ENCODE data around the gene CASKIN2. TPM values are rescaled to one million over a fixed set of nuclear protein-coding genes. Genes with fewer than 3 reads are reported as not detected.

CASKIN2 gene
- total and polyA plus RNA-seq, 7 donors, result 8.2 to 33.5 (median 26.3) TPM

GRCh38 chr17:75557852-75558665 is 42.7 kb upstream of the CASKIN2 start:
- H3K27me3 ChIP-seq (ENCODE audit: insufficient read depth in 3 of 3, low read length in 2 of 3), result no peaks in the 10 kb centered on the region
- no peak for TF ChIP-seq CTCF (IDR thresholded peaks at IDR 0.05)
- ATAC-seq, result no peak
- no peaks in the 10 kb centered on the region for H3K4me1 ChIP-seq
- no peaks in the 10 kb centered on the region for H3K36me3 ChIP-seq (ENCODE audit: insufficient read depth in 1 of 2, low read depth in 1 of 2)
- no peaks in the 10 kb centered on the region for H3K9me3 ChIP-seq
- WGBS, 3 donors, result 73 to 78% (median 77%) methylated on average over 18 of the region's 18 CpGs
- DNase-seq, result no peak
- intact Hi-C loops (cut with DNase I), result no loop called here
- no peak overlapping the region for H3K4me3 ChIP-seq
- no peak overlapping the region for H3K27ac ChIP-seq

- 33 to 40% (median 34%) methylated on average over 14 to 15 of the region's 15 CpGs for WGBS, 3 donors
- intact Hi-C loops (cut with DNase I), result no loop called here
- H3K9me3 ChIP-seq, result no peaks in the 10 kb centered on the region
- H3K27ac ChIP-seq, result no peak overlapping the region
- no peaks in the 10 kb centered on the region for H3K4me1 ChIP-seq
- H3K4me3 ChIP-seq, result no peak overlapping the region
- H3K27me3 ChIP-seq (ENCODE audit: insufficient read depth in 3 of 3, low read length in 2 of 3), result no peaks in the 10 kb centered on the region
- no peaks in the 10 kb centered on the region for H3K36me3 ChIP-seq (ENCODE audit: insufficient read depth in 1 of 2, low read depth in 1 of 2)
- no peak for TF ChIP-seq CTCF (IDR thresholded peaks at IDR 0.05)
- ATAC-seq (peak; percentile 47 to 55 (median 49)), DNase-seq (no peak)
Measured at GRCh38 chr17:75557075-75557851, 41.9 kb upstream of the CASKIN2 start.

DNA sequence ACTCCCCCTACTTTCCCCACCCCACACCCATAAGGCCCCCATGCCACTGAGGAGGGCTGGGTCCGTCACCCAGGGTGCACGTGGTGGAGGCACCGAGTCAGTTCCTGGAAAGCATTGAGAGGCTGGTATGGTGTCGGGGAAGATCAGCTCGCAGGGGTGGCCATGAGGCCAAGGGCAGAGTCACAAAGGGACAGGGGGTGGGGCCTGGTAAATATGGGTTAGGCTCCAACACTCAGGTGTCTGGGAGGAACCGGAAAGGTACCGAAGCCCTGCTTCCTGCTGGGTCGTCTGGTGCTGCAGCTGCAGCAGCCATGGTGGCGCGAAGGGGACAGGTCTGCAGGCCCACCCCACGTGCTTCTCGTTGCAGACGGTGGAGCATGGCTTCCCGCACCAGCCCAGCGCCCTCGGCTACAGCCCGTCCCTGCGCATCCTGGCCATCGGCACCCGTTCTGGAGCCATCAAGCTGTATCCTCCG is 40.4 kb upstream of the CASKIN2 start:
- ATAC-seq (no peak), DNase-seq (no peak)
- intact Hi-C loops (cut with DNase I), result no loop called here
- H3K4me1 ChIP-seq, result no peaks in the 10 kb centered on the region
- no peaks in the 10 kb centered on the region for H3K9me3 ChIP-seq
- no peak for TF ChIP-seq CTCF (IDR thresholded peaks at IDR 0.05)
- H3K27me3 ChIP-seq (ENCODE audit: insufficient read depth in 3 of 3, low read length in 2 of 3), result no peaks in the 10 kb centered on the region
- H3K36me3 ChIP-seq (ENCODE audit: insufficient read depth in 1 of 2, low read depth in 1 of 2), result no peaks in the 10 kb centered on the region
- no peak overlapping the region for H3K4me3 ChIP-seq
- H3K27ac ChIP-seq, result no peak overlapping the region
- WGBS, 3 donors, result 93 to 95% (median 93%) methylated on average over 21 of the region's 21 CpGs

DNA sequence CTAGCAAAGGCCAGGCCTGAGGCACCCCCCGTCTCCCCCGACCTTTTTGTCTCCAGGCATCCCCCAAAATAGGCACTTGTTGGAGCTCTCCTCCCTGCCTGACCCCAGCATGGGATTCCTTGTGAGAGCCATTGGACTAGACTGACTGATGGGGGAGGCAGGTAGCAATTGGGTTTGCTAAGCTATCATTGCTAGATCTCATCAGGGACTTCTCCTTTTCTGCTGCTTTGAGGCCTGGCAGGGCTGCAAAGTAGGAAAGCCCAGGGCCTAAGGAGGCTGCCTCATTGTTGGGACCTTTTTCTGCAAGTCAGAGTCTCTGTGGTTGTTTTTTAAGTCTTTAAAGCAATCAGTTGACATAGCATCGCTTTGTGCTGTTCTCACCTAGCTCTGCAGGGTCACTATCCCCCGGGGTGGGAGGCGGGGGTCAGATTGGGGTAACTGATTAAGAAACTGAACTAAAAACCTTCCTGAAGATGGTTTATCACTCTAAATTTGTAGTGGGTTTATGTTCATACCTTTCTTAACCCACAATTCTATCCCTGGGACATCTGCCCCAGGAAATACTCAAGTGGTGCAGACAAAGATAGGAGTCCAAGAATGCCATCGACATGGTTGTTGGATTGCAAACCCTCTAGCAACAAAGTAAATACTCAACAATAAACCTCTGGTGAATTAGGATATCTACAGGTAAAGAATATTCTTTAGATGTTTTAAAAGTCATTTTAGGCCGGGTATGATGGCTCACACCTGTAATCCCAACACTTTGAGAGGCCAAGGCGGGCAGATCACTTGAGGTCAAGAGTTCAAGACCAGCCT is 38.2 kb upstream of the CASKIN2 start:
- intact Hi-C loops (cut with DNase I), result no loop called here
- Histone ChIP-seq H3K9me3 (no peaks in the 10 kb centered on the region), H3K27ac (no peak overlapping the region), H3K36me3 (ENCODE audit: insufficient read depth in 1 of 2, low read depth in 1 of 2) (no peaks in the 10 kb centered on the region), H3K4me3 (no peak overlapping the region), H3K27me3 (ENCODE audit: insufficient read depth in 3 of 3, low read length in 2 of 3) (no peaks in the 10 kb centered on the region), H3K4me1 (no peaks in the 10 kb centered on the region)
- WGBS, 3 donors, result 86 to 90% (median 88%) methylated on average over 8 of the region's 8 CpGs
- no peak for TF ChIP-seq CTCF (IDR thresholded peaks at IDR 0.05)
- ATAC-seq, result no peak
- no peak for DNase-seq
